Inflammatory macrophage treated with lipopolysaccharide for 4 hours (primary cell): Measurements from ENCODE around the gene NCAM1.
"Not testable (repeated sequence)": the region's sequence is repeated elsewhere in the genome, so short reads cannot be mapped to it uniquely, and the experiment has no call there.

Source experiments
- DNase-seq: peaks from one replicate; pipeline ENCODE4 v3.0.0-alpha.2; 2020

Gene NCAM1

DNA sequence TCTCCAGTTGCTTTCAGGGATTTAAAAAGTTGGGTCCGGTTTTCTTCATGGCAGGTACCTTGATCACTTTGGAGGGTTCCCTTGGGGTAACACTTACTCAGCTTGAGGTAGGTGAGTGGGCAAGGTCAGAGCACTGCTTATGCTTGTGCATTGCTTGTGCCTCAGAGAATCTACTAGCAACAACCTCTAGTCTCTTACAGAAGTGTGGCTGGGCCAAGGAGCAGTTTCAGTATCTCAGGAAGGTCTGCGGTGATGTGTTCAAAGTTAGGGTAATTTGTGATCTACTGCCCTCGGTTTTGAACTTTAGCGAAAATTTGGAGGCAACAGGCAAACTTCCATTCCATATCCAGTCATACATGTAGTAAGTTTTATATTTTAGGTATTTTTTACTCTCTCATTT, 62.8 kb downstream of the NCAM1 start:
- DNase-seq: no peak

DNA sequence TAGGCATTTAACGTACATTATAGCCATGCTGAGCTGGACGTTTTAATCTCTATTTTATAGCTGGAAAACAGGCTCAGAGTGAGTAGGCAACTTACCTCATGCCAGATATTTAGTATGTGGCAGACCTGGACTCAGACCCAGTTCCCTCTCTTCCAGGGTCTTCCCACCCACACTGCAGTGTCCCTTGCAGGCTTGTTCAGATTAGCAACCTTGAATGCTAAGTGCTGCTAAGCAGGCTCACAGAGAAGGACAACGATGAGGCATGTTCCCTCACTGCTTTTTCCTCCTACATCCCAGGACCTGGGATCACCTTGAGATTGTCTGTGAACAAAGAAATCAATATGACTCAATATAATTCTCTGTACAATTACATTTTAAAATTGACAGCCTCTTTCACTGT, 65.6 kb downstream of the NCAM1 start:
- no peak for DNase-seq

DNA sequence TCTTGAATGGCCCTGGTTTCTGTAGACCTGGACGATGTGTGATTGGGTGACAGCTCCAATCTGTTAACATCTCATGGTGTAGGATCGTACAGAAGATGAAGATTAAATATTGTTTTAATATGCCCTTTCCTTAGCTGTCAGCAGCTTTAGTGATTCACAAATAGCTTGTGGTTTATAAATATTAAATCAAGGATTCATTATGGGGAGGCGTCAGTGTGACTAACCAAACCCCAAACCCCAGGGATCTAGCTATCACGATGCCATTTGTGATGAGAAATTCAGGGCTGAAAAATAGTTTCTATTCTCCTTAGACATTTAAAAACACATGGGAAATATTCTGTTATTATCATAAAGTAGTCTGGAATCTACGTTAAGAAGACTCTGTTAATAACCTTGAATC, 73.4 kb downstream of the NCAM1 start:
- DNase-seq: no peak

DNA sequence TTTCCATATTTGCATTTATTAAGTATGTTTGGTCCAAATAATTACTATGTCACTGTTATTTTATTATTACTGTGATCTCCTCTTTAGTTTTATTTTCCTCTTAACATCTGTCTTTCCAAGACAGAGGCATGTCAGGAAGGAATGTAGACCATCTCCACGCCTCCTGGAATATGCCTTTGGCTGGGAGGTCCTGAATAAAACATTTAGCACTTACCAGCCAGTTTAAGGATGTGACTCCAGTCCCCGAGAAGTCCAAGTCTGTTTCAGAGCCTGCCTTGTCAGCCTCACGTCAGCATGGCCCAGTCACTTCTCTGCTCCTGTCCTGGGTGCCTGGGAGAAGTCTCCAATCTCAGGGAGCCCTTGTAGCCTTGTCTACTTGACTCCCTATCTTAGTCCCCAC, 74.5 kb downstream of the NCAM1 start:
- no peak for DNase-seq

DNA sequence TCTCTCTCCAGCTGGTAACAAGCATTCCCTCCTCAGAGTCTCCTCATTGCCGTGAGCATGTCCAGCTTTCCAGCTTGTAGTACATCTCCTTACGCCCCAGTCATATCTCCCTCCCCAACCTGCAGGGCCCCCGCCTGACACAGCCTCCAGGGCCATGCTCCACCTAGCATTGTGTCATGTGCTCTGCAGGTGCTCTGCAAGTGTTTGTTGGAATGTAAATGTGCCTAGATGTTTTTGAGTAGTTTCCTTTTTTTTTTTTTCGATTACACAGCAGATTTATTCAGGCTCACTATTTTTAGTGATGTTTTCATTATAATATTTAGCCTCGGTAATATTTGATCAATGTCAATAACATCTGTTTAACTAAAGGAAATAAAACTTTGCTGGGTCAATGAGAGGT, 82.5 kb downstream of the NCAM1 start:
- DNase-seq: no peak

DNA sequence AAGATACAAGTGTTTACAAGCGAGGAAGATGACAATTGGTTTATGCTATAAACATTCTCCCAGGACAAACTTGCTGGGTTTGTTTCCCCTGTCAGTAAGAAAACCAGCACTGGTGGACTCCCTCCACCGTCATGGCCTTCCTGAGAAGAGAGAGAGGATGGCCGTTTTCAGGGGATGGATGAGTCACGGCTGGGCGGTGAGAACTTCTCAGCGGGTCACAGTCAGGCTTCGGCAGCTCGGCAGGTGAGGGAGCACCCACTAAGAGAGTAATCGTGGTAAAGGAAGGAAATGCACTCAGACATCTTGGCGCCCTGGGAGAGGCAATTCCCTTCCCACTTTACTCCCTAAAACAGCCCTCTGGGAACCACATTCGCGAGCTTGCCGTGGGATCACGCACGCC, 83.9 kb downstream of the NCAM1 start:
- no peak for DNase-seq

DNA sequence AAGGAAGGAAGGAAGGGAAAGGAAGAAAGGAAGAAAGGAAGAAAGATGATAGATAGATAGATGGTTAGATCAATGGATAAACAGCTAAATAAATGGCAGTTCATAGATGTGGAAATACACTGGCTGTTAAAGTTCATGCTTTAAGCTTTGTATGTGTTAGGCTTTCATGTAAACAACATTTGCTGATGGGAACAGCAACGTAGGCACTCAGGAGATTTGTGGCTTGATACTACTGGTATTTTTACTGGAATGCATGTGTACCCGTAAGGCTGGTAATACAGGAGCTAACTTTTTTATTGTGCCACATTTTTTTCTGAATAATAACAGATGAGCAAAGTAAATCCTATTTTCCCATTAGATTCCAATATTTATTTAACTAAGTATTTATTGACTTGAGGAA, 85.6 kb downstream of the NCAM1 start:
- no peak for DNase-seq

DNA sequence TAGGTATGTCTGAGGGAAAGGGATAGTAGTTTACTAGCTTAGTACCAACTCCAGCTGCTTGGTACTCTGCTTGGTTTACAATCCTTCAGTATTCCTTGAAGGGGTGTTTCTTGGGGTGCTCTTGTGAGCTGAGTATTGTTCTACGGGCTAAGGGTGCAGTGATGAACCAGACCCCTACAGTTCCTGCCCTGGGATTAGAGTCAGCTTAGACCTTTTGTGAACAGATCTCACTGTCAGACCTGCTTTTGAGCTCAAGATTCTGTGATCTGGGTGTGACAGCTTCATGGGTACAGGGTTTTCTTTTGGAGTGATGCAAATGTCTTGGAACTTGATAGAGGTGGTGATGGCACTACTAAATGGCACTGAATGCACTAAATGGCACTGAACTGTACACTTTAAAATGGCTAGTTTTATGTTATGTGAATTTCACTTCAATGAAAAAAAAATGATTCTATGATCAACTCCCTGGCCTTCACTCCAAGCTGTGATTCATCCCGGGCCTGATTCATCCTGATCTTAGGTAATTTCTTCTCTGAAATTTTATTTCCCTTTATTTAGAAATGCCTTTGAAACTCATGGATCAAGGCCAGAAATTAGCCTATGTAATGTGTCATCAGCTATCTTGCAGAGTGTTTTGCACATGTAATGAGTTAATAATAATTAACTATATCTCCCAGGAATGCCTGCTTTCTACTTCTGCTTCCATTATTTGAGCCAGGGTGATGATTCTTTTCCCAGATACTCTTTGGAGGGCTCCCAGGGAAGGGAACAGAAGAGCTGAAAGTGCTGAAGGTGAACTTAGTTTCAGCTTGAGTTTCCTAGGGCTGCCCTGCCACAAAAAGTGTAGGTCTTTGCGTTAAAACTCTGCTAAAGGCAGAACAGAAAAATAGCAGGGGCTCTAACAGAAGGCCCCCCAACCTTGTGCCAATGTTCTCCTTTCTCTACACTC, 87.9 kb downstream of the NCAM1 start:
- peak; percentile 28 for DNase-seq

DNA sequence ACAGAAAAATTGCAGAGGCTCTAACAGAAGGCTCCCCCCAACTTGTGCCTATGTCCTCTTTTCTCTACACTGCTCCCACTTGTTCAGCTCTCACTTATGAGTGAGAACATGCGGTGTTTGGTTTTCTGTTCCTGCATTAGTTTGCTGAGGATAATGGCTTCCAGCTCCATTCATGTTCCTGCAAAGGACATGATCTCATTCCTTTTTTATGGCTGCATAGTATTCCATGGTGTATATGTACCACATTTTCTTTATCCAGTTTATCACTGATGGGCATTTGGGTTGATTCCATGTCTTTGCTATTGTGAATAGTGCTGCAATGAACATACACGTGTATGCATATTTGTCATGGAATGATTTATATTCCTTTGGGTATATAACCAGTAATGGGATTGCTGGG, 91.8 kb downstream of the NCAM1 start:
- DNase-seq: not testable (repeated sequence)

DNA sequence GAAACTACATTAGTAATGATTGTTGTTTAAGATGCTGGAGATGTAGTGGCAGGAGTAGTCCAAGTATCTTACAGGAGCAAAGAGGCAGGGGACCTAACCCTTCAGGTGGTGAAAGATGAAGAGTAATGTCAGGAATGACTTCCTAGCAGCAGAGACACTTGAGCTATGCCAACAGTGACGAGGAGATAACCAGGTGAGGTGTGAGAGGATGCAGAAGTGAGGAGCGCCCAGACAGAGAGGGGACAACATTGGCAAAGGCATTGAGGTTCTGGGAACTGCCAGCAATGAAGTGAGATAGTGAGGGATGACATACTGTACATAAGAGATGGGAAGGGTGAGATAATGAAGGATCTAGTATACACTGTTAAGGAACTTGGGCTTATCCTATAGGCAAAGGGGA, 95.8 kb downstream of the NCAM1 start:
- DNase-seq: no peak

DNA sequence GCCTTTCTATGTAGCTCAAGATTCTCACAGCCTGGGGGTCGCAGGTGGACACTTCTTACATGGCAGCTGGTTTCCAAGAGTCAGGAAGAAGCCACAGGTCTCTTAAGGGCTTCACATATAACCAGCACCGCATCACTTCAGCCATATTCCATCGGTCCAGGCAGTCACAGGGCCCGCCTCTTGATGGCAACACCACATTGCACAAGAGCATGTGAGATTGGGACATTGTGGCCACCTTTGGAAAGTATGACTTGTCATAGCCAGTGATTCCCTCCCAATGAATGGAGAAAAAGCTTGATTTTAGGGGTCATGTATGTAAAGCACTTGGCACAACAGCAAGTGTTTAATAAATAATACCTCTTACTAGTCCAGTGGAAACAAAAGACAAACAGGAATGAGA, 98.3 kb downstream of the NCAM1 start:
- no peak for DNase-seq

DNA sequence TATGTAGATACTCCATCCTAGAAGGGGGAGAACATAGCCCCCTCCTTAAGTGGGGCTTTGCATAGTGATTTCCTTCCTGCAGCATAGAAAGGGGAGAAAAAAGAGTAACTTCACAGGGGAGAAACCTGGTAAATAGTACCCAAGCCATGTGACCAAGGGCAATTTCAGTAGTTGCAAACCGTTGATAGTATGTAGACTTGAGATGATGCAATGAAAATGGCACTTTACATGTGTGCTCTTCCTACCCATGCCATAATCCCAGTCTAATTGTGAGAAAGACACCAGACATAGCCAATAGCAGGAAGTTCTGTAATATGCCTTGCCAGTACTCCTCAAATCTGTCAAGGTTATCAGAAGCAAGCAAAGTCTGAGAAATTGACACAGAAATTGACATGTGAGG, 104.1 kb downstream of the NCAM1 start:
- DNase-seq: no peak

DNA sequence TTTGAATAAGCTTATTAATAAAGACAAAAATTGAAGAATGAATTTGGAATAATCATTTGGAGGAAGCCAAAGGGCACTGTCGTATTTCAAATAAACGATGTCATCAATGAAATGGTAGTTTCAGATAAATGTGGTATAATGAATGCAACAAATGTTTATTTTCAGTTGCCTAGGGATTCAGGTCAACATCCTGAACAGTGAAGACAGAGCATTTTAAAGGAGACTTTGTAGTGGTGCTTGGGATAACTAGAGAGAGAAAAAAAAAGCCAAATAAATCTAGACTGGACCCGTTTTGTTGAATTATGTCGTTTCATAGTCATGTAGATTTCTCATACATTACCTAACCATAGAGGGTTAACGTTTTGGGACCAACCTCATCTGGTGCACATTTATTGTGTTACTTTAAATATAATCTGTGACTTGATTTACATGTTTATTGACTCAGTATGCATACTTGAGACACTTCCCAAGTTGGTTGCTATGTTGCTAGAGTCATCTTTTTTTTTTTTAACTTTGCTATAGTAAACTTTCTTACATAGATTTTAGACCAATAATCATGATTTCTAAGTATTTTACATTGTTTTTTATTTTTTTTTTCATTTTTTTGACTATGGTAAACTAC, 111.1 kb downstream of the NCAM1 start:
- DNase-seq: no peak

DNA sequence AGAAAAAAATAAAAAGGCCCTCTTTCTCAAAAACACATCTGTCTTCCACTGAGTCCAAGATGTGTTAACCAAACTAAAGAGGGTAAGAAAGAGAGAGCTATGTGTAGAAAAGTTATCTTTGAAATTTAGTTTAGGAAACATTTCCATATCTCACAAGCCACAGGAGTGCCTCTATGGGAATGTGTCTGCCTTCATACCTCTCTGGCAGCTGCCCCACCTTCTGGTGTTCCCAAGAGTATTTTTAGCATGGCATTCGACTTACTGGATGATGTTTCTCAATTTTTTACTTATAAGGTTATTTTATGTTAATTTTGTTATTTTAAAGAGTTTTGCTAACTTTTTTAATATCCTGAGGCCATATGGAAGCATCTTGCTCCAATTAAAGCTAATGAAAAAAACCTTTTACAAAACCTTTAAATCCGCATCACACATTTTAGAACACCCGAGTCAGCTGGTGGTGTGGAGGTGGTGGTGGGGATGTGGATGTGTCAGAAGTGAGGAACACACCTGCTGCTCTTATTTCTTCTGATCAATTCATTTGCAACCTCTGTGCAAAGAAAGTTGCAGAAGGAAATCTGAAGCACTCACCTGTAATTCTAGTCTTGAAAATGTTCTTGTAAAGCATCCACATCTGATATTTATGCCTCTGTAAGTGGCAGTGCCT, 112.2 kb downstream of the NCAM1 start:
- no peak for DNase-seq

DNA sequence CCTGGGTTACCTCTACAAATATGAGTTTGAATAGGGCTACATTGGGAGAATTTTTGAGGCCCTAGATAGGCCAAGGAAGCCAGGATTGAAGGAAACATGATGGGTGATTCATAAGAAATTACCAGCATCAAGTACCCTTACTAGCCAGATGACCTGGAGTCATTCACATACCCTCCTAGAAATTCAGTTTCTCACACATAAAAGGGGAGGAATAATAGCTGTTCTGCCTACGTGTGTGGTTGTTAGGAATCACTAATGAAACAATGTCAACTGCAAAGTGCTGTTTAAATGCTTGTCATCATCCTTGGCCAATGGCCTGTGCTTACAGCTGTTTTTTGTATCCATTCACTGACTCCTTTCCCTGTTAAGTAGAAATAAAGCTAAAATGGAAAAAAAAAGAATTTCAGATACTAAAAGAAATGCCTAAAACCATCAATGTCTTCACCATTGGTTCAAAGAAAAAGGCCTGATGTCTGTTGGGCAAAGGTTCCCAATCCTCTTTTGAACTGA, 114.4 kb downstream of the NCAM1 start:
- no peak for DNase-seq

DNA sequence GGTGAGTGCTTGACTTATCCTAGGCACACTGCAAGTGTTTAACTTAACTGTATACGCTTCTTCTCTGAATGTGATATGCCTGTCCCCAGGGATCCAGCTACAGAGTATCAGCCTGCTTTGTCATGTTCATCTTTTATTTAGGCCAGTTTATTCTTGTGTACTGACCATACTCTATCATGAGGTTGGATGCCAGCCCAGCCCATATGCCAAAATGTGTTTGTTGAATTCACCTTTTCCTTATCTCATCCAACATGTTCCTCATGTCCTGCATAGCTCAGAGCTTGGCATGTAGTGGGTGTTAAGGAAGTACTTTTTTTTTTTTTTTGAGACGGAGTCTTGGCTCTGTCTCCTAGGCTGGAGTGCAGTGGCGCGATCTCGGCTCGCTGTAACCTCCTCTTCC, 116.2 kb downstream of the NCAM1 start:
- DNase-seq: no peak

DNA sequence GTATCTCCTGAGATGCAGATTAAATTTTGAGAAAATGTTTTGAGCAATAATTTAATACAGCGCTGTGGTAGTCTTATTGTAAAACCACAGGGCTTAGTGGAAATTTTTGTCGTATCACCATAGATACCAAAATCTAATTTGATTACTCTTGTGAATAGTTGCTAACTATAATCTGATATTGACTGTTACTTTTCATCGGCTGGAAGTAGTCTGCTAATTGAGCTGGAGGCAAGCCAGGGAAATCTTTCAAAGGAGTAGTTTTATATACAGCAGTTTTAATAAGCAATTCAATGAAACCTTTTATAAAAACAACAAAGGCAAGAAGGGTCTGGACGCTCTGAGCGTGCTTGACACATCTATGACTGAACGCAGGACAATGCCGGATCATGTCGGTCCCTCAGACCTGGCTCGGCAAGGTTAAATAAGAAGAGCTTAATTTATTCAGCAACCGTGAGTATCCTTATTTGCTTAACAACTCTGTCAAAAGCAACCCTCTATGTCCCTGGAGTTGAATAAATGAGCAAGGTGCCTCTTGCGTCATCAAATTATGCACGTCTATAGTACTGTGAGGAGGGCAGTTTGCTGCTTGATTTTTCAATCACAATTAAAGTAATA, 121.2 kb downstream of the NCAM1 start:
- DNase-seq: no peak

DNA sequence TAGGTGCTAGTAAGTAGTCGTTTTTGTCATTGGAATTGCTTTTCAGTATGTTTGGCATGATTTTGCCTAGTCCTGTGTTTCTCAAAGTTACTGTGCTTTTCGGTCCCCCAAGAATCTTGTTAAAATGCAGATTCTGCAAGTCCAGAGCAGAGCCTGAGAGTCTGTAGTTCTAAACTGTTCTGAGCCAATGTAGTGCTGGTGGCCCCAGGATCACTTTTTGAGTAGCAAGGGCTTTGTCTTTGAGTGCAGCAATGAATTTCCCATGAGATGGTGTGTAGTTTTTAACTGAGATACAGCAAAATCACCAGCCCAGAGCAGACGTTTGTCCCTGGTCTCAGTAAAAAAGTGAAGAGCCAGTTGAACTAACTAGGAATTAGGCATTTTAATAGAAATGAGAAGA, 122.4 kb downstream of the NCAM1 start:
- no peak for DNase-seq

DNA sequence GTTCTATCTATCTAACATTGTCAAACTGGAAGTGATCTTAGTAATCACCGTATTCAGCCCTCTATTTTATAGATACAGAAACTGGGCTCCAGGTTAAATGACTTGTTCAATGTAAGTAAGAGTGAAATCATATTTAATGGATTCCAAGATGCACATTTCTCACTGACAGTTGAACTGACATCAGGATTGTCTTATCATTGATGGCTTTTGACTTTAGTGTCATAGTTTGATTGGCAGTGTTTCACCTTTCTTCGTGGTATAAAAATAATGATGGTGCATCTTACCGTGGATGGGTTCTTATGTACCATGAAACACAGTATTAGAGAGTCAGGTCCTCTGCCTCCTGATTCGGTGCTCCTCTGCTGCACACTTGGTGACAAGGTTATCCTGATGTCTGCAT, 123.1 kb downstream of the NCAM1 start:
- no peak for DNase-seq

DNA sequence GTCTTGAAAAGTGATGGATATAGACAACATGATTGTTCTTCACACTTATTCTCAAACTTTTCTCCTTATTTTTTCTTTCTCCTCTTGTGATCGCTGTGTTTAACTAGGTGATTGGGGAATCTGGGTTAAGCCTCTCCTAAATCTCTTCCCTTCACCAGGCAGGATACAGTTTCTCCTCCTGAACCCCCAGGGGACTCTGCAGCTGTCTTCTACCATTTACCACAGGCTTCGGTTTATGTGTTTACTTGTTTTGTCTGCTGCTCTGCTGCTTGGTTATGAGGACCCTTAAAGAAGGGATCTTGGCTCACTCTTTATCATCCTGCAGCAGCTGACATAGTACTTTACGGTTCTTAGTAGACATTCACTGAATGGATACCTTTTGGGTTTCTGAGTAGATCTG, 124.2 kb downstream of the NCAM1 start:
- no peak for DNase-seq

DNA sequence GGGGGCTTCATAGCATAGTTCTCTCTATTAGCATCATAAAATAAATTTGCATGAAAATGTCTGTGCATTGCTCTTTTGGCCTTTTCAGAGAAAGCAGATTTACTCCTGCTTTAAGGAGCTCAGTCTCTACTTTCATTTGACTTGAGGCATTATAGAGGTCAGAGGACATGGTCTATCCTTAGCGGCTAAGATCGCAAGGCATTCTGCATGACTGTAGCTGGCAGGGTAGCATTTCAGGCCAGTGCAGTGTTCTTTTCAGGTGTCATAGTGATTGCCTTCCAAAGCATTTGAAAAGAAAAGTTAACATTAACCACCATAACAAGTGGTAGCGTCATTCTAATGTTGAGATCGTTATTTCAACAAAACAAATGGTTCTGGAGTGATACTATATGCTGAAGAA, 126.5 kb downstream of the NCAM1 start:
- no peak for DNase-seq

DNA sequence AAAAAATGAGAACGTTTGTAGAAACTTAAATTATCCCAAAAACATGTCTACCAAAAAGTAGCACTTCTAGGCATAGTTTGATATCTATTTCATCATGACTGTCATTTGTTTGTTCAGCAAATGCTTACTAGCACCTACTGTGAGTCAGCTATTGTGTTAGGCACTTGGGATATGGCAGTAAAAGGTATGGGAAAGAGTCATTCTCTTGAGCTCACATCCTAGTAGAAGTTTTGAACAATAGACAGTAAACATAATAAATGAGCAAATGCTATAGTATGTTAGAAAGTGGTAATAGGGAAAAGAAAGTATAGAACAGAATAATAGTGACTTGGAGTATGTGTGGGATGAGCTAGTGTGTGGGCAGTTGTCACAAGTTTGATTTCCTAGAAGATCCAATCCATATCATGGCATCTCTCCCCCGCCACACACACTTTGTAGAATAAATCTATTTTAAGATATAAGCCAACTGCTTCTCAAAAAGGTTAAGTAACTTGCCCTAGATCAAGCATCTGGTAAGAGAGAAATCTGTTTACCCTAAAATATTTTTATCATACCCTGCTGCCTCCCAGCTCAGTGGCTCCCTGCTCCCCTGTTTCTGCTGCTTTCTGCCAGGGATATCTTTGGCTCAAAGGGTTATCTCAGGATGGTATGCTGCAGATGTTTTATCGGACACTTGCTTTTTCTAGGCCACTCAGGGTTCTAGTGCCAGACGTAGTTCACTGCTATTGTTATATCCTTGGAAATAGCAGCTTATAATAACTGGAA, 129.7 kb downstream of the NCAM1 start:
- DNase-seq: no peak

DNA sequence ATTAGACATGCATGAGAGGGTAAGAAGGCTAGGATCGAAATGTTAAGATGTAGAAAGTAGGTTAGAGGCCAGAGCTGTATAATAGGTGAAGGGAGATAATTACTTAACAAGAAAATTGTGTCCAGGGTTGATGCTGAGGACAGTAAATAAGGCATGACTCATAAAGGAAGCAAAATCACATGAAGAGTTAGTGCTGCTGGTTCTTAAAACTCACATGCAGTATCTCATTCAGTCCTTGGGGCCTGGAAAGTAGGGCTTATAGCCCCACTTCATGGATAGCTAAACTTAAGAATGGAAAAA, 130.2 kb downstream of the NCAM1 start:
- DNase-seq: no peak
